H4 (cell line): Measurements from ENCODE around the gene COTL1. TPM values are rescaled to one million over a fixed set of nuclear protein-coding genes. Genes with fewer than 3 reads are reported as not detected.
"Not testable (repeated sequence)": the region's sequence is repeated elsewhere in the genome, so short reads cannot be mapped to it uniquely, and the experiment has no call there.

Experiments used
- DNase-seq: peaks from one replicate; pipeline ENCODE4 v3.0.0-alpha.2; 2015; ENCODE audit warnings: low spot score
- total RNA-seq: library from RNA; depleted of rRNA; stranded (reverse); fragments of >200 nt; shearing (Covaris generic); gene quantifications from 2 replicates; pipeline ENCODE4 v1.2.3, GENCODE V29; 2014

Gene COTL1
- total RNA-seq, 1 experiment from 2014 or later: 197 TPM

DNA sequence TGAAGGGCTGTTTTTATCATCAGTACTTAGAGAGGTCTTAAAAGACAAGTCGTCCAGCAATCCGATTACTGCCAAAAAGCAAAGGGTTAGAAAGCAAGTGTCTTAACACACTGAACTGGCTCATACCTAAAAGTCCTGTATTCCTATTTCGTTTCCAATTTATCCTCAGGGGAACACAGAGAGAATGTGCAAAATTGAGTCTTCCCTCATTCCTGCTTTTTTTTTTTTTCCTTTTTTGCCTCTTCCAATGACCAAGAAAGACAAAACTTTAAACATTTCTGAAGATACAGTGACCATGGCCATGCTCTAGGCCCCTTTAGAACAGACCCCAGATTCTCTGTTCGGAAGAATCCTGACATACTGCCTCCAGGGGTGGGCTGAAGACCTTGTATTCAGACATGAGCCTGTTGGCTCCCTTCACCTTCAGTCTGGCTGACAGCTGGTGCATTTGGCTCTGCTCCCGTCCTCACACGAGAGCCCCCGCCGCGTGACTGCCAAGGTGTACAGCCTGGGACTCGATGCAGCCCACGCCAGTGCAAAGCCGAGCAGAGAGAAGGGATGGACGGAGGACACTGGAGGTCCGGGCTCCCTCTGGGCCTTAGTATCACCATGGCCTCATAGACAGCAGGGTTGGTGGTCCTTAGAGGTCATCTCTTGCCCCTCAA lies 47.0 kb downstream of the COTL1 start:
- no peak for DNase-seq

DNA sequence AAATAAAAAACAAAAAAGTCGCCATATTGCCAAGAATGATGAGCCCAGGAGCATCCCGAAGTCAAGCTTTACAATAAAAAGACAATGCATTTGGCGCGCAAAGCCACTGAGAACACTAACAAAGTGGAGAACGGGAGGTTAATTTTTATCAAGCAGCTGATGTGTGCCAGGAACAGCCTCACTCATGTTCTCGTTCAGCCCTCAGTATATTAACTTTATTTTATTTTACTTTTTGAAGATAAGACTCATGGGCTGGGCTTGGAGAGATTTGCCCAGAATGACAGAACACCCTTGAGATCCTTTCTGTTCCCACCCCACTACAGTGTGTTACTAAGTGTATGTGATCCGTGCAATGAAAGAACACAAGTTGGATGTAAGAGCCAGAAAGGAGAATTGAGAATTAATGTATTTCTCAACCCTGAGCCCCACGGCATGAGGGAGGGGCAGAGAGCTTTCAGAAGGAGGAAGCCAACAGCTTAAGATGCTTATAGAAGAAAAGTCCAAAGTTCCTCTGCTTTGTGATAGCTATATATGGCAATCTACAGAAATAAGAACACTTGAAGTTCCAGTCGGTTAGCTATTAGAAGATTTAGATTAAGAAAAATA lies 48.4 kb downstream of the COTL1 start:
- no peak for DNase-seq

DNA sequence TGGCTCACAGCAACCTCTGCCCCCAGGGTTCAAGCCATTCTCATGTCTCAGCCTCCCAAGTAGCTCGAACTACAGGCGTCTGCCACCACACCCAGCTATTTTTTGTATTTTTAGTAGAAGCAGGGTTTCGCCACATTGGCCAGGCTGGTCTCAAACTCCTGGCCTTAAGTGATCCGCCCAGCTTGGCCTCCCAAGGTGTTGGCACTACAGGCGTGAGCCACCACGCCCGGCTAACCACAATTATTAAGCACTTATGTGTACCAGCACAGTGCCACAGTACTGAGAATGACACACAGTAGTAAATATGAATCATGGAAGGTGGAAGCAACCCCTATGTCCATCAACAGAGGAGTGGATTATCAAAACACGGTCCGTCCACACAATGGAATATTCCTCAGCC lies 49.8 kb downstream of the COTL1 start:
- no peak for DNase-seq

DNA sequence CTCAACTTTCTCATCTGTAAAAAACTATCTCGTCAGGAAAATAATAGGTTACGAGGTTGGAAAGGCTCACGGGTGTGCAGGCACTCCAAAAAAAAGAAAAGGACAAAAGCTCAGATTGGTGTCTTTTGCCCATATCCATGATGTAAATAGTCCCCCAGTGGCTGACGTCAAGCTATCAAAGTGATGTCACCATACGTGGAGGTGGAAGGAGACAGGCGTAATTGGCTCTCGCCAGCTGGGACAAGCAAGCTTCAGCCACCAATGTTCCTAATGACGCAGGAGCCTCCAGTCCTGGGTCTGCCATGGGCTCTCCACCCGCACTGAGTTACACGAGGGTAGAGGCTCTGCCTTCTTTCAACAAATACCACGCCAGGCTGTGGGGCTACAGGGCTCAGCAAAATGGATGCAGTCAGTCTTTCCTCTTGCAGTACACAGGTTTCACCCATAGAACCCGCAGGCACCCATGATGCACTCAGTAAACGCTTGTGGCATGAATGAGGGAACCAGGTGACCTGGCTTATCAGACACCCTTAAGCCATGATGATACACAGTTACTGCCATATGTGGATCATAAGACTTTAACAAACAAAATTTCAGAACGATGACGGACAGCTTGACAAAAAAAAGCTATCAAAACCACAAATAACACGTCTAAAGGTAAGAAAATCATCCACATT lies 50.5 kb downstream of the COTL1 start:
- DNase-seq: no peak

DNA sequence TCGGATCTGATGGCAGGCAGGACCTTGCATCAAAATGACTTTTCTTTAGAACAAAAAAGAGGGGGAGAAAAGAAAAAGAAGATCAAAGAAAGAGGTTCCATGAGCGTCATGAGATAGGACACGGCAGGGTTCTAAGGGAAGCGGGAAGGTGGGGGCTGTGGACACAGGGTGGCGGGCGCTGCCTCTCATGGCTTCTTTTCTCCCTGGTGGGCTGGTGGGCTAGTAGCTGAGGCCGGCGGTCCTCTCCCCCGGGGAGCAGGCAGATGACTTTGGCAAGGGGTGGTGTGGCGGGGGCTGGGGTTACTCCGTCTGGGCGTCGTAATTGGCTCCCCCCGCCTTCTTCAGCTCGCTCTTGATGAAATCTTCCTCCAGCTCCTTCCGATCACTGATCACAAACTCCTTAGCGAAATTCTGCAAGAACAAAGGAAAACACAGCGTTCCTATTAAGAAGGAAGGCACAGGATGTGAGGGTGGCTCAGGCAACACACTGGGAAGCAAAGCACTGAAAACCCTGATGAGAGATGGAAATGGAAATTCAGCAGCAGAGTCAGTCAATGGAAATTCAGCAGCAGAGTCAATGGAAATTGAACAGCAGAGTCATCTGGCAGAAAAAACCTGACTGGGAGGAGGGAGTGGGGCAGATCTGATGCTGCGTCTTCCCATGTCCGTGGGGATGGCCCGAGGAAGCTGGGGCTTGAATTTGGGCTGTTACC lies 51.2 kb downstream of the COTL1 start:
- DNase-seq: no peak

DNA sequence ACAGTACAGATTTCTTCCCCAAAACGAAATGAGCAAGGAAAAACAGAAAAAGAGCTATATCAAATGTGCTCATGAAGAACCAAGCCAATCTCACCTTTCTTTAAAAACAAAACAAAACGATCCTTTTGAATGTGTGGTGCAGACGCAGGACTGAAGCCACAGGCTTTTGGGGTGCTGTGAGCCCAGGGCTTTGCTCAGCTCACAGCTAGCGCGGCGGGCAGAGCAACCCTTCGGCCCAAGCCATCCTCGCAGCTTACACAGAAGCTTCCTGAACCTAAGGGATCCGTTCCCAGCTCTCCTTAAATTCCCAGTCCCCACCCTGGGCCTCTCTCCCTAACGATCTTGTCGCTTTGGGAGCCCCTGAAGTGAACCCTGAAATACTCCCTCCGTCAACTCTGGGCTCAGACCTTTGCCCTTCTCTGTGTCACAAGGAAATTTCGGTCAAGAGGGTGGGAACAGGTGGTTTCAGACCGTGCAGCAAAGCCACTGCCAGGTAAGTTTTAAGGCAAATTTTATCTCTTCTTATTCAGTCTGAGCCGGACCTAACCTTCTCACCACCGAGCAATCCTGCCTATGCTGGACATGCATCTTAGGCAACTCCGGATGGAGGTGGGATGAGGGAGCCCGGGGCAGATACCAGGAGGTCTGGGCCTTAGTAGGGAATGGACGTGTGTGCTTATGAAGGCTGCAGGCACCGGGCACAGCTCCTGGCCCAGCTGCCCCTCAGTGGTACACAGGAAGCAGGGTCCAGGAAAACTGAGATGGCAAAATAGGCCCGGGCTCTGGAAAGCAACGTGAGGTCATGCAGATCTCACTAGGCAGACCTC lies 52.0 kb downstream of the COTL1 start:
- no peak for DNase-seq

DNA sequence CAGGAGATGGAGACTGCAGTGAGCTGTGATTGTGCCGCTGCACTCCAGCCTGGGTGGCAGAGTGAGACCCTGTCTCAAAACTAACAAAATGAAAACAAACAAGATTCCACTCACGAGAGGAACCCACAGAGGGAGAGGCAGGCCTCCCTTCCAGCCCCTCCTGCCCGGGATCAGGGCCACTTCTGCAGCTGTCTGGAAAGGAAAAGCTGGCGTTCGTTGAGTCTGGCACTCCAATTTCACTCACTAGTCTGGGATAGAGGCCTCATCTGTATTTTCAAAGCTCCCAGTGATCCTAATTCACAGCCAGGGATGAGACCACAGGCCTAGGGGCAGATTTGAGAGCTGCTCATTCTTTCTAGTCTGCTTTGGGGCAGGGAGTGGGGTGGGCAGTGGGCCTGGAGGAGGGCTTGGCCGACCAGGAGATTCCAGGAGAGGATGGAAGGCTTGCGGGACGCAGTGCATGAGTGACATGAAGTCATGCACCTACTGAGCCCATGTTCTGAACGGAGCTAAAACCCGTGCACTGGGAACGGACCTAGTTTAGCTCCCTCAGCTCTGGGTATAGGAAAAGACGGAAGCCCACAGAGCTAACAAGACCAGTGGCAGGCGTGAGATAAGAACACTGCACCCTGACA lies 54.0 kb downstream of the COTL1 start:
- DNase-seq: no peak

DNA sequence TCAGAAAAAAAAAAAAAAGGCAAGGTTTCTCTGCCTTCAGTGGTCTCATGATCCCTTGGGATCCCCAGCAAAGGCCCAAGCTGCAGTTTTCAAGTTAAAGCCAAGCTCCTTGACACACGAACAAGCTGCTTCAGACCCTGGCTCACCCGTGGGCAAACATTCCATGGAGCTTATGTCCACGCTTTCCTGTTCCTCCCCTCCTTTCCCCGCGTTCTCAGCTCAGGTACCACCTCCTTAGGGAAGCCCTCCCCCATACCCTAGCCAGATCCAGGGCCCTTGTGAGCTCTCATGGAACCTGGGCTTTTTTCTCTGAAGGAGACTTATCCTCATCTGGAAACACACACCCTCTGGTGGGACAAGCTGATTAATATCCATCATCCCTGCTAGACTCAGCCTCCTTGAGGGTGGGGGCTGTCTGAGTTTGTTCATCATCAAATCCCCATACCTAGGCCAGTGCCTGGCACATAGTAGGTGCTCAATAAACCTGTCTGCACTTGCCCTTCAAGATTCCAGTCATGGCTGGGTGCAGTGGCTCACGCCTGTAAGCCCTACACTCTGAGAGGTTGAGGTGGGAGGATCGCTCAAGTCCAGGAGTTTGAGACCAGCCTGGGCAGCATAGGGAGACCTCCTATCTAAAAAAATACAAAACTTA lies 54.7 kb downstream of the COTL1 start:
- DNase-seq: no peak

DNA sequence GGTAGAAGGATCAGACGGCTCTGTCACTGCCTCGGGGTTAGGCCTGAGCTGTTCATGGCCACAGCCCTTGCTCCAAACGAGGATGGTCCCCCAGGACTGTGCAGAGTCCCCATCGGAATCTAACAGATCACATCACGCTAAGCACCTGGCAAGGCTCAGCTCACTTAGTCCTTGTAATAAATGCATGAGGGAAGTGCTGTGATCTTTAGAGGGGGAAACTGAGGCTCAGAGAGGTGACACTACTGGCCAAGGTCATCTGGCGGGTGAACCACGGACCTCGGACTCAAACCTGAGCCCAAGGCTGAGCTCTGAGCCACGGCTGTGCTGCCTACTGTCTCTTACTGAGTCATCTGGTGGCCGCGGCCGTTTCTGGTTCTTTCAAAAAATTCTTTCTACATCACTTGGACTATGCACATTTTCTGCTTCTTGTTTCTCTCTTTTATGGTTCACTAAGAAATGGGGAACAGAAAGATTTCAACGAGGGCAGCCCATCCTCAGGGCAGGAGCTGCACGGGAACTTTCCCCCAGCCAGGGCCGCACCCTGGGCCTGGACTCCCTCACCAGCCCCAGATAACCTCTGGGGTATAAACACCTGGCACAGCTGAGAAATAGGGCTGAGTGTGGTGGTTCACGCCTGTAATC lies 55.6 kb downstream of the COTL1 start:
- DNase-seq: no peak

DNA sequence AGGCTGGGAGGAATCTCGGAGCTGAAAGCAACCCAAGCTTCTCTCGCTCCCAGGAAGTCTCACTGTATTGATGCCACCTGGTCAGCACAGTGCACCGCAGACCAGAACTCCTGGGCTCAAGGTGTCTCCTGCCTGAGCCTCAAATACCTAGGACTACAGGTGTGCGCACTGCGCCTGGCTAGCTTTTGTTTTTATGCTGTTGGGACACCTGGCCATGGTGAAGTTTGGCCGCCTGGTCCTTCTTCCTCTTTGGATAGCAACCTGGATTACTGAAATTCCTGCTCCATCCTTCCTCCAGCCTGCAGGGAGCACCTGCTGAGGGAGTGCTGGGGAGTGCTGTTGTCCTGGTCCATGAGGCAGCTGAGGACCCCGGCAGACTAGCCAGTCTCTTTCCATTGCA lies 56.6 kb downstream of the COTL1 start:
- no peak for DNase-seq

DNA sequence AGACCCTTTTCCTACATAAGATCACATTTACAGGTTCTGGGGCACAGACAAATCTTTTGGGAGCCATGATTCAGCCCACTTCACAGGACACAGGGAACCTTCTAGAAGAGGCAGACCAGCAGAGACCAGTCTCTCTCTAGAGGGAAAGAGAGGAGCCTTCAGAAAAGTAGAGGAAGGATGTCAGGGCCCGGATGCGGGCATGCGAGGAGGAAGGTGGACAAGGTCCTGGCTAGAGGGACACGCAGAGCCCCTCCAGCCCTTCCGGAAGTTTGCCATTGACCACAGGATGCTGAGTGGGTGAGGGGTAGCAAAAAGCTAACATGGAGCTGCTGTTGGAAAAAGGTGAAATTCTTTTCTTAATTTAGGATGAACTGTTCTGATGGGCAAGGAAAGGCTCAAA lies 57.6 kb downstream of the COTL1 start:
- DNase-seq: no peak

DNA sequence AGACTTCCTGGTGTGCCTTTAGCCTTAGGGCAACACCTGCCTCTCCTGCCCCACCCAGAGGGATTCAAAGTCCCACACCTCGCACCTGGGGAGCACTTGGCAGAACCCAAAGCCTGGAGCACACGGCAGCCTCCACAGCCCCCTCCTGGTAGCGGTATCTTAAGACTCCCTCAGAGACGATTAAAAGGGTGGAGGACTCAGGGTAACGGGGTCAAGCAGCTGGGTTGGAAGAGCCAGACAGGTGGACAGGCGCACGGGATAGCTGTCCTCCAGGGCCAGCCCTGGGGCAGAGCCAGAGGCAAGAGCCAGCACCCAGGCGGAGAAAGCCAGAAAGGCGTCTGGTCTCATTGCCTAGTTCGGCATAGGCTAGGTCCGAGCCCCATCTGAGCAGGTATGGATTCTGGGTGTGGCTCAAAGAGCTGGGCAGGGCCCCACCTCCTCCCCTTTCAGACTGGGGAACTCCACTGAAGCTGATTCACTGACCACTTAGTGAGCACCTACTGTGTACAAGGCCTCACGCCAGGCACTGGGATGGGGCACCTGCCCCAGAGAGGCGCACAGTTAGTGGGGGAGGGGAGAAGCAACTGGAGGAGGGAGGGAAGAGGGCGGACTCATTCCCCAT lies 58.5 kb downstream of the COTL1 start:
- no peak for DNase-seq

DNA sequence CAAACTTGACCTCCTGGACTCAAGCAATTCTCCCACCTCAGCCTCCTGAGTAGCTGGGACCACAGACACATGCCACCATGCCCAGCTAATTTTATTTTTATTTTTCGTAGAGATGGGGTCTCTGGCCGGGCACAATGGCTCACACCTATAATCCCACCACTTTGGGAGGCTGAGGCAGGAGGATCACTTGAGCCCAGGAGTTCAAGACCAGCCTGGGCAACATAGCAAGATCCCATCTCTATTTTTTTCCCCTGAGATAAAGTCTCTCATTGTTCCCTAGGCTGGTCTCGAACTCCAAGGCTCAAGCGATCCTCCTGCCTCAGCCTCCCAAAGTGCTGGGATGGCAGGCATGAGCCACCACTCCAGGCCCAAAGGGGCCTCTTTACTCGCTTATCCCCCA lies 59.0 kb downstream of the COTL1 start:
- DNase-seq: not testable (repeated sequence)

DNA sequence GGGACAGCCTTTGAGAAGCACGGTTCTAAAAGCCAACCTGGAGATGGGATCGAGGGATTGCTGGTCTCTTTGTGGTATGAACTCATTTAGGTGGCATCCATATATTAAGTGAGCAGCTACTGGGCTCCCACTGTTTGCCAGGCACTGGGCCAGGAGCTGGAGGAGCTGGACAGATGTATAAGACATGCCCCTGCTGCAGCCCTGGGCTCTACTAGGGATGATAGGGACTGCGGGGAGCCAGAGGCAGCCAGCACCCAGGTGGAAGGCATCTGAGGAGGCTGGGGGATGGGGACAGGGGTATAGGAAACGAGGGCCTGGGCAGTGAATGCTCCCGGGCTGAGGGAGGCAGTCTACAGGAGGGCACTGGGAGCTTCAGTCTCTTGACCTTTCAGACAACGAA lies 60.4 kb downstream of the COTL1 start:
- no peak for DNase-seq

DNA sequence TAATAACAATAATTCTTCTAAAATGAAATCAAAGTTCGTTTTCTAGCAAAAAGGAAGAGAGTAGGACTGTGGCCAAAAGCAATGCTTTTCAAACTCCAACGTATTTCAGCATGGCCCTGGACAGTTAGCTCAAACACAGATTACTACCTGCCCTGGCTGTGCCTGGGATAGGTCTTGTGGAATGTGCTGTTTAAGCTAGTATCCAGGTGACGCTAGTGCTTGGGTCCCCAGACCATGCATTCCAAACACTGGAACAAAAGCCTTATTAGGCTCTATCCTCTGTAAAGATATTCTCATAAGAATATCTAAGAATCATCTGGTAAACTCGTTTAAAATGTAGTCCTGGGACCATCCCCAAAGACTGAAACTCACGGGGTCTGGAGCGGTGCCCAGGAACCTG lies 60.8 kb downstream of the COTL1 start:
- DNase-seq: no peak

DNA sequence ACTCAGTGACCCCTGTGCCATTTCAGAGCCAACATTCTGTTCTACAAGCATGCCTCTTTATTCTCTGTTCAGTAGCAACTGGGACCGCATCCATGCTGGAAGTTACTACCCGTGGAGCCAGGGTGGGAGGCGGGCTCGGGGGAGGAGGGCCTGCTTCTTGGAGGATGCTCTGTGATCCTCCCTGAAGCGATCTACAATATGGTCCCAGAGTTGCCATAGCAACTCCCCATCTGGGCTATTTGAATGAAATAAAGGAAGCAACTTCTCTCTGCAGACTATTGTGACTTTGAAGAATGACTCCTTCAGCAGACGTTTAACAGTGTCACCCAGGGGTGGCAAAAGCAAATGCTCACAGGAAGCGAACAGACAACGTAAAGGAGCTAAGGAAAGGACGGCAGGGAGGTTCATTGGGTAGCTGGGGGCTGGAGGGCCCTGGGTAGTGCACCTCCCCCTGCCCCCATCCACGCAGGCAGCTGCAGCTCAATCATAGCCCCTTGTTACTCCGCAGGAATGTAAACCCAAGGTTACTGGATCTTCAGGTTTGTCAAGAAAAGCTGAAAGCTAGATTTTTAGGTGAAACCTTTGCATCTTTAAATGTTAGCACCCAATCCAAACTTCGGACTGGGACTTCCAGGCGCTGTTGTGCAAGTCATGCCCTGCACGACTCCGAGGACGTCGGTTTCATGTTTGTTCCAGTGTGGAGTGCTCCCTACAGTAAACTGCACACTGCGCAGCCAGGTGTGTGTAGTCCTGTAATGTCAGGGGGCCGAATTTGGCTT lies 62.3 kb downstream of the COTL1 start:
- DNase-seq: no peak

DNA sequence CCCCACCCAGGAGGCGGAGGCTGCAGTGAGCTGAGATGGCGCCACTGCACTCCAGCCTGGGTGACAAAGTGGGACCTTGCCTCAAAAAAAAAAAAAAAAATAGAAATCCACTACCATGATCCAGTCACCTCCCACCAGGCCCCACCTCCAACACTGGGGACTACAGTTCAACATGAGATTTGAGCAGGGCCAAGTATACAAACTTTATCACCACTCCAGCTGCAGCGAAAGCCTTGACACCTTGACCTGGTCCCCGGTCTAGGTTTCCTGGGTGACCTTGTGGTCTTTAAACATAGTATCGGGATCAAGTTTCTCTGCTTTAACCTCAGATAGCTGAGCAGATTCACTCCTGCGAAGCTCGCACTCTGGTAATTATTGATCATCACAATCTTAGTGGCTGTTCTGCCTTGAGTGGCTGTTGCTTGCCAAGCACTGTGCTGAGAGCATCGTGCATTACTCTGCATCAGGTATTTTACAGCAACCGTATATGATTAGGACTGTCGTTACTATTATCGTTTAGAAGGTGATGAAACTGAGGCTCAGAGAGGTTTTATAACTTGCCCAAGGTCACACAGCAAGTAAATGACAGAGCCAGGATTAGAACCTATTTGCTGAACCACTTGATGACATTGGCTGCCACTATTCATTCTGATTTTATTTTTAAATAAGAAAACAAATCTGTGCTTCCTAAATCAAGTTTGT lies 63.1 kb downstream of the COTL1 start:
- DNase-seq: no peak

DNA sequence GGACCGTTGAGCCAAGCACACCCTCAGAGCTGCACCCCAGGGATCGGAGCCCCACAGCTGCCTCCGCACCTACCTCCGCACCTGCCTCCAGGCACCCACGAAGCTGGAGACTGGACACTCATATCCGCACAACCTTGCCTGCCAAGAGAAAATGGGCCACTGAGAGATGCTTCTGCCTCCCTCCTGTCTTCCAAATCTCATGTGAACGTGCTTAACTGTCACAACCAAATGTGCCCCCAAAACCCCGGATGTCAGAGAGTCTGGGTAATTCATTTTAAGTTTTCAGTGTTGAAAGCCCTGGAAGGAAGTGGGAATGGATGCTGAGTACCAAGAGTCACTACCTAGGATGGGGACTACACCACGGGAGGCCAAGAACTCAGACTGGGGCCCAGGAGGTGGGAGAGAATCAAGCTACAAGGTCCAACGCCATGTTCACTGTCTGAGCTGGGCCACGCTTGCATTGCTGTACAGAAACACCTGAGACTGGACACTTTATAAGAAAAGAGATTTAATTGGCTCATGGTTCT lies 63.9 kb downstream of the COTL1 start:
- no peak for DNase-seq
